Measurements from ENCODE around the gene TRIP12. TPM values are rescaled to one million over a fixed set of nuclear protein-coding genes. Genes with fewer than 3 reads are reported as not detected.
"Not testable (repeated sequence)": the region's sequence is repeated elsewhere in the genome, so short reads cannot be mapped to it uniquely, and the experiment has no call there.

The TRIP12 gene
- total and polyA plus RNA-seq, 2 of the 13 experiments (the other 11 are each of a cell fraction or from before 2014, with no cell fraction given) = 72.1 to 153 TPM

DNA sequence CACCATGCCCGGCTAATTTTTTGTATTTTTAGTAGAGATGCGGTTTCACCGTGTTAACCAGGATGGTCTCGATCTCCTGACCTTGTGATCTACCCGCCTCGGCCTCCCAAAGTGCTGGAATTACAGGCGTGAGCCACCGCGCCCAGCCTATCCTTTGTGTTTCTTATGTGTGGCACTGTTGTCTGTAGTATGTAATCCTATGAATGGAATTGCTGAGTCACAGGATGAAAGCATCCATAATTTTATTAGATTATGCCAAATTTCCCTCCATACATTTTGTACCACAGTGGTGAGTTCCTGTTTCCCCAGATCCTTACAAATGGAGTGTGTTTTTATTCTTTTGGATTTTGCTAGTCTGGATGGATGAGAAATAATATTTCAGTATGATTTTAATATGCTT, 41.8 kb upstream of the TRIP12 start:
- BruUV-seq (replicated peaks); POLR2A ChIA-PET; H3K79me2 ChIP-seq (ENCODE audit: insufficient read depth, low read length); CTCF ChIA-PET (ENCODE audit: low intra/inter-chr PET ratio, low total read pairs); H3K9ac ChIP-seq (ENCODE audit: insufficient read depth, low read depth, low read length); FAIRE-seq; H3K4me3 ChIP-seq (replicated peaks in 1 of 3; ENCODE audit: insufficient read depth in 1 of 3, low read depth in 2 of 3, low read length in 3 of 3); ATAC-seq; H3K9me3 ChIP-seq (ENCODE audit: low read length); H4K20me1 ChIP-seq (ENCODE audit: insufficient read depth, low read length); in situ Hi-C loops (cut with HindIII; ENCODE audit: extremely low pct_ligation_motif_present, low pct_unique_long_range_greater_than_20kb); H3K27ac ChIP-seq (ENCODE audit: extremely low read length, insufficient read depth, low read length); H3K4me2 ChIP-seq (ENCODE audit: low read depth, low read length); H3K27me3 ChIP-seq (ENCODE audit: control insufficient read depth in 1 of 2, insufficient read depth in 2 of 2, low read length in 2 of 2); H3K36me3 ChIP-seq (replicated peaks in 1 of 2; ENCODE audit: control insufficient read depth in 1 of 2, insufficient read depth in 2 of 2, low read length in 2 of 2); H2AFZ ChIP-seq (ENCODE audit: low read length); H3K4me1 ChIP-seq (ENCODE audit: insufficient read depth, low read length); intact Hi-C loops (cut with micrococcal nuclease; ENCODE audit: unreplicated experiment); DNase-seq (ENCODE audit: low spot score): not testable (repeated sequence)
- 0 out of 2 replicates have a peak, but pooled peaks have one; percentile 29 for TF ChIP-seq NFE2L2 (IDR thresholded peaks at IDR 0.05; ENCODE audit: low read length)
- WGBS (ENCODE audit: low lambda C conversion rate) = 93% methylated on average over 9 of the region's 9 CpGs

DNA sequence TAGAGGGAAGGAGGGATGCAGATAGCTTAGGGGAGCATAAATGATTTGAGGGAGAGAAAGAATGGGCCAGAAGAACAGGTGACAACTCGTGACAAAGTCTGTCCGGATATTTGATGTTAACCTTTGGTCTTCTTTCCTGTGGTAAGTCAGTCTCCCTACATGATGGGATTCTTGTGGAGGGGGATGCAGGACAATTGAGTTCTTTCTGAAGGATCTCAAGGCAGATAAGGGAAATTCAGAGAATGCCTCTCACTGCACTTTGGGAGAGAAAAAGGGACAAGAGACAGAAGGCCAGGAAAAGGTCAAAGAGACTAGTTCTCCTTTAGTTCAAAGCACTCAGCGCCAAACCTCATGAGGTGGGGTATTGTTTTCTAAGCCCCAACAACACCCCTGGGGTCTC, 34.7 kb upstream of the TRIP12 start:
- 40% methylated on average over 3 of the region's 3 CpGs for whole genome bisulfite sequencing (ENCODE audit: low lambda C conversion rate)
- ChIA-PET CTCF (ENCODE audit: low intra/inter-chr PET ratio, low total read pairs) (no interaction called here), POLR2A (no interaction called here)
- intact Hi-C loops (cut with micrococcal nuclease; ENCODE audit: unreplicated experiment) (no loop called here), in situ Hi-C loops (cut with HindIII; ENCODE audit: extremely low pct_ligation_motif_present, low pct_unique_long_range_greater_than_20kb) (no loop called here)
- peaks cover 11% of the 10 kb centered on the region for H3K4me1 ChIP-seq (ENCODE audit: insufficient read depth, low read length)
- H3K4me2 ChIP-seq (ENCODE audit: low read depth, low read length) = no peak overlapping the region
- no peak overlapping the region for H2AFZ ChIP-seq (ENCODE audit: low read length)
- no peaks in the 10 kb centered on the region for H3K36me3 ChIP-seq (replicated peaks in 1 of 2; ENCODE audit: control insufficient read depth in 1 of 2, insufficient read depth in 2 of 2, low read length in 2 of 2)
- no peaks in the 10 kb centered on the region for H4K20me1 ChIP-seq (ENCODE audit: insufficient read depth, low read length)
- no peak overlapping the region for H3K27ac ChIP-seq (ENCODE audit: extremely low read length, insufficient read depth, low read length)
- no peak for DNase-seq (ENCODE audit: low spot score)
- no peaks in the 10 kb centered on the region for H3K9me3 ChIP-seq (ENCODE audit: low read length)
- no peak for FAIRE-seq
- H3K79me2 ChIP-seq (ENCODE audit: insufficient read depth, low read length) = no peaks in the 10 kb centered on the region
- no TSS peak for BruUV-seq (replicated peaks)
- H3K9ac ChIP-seq (ENCODE audit: insufficient read depth, low read depth, low read length) = no peak overlapping the region
- no peaks in the 10 kb centered on the region for H3K27me3 ChIP-seq (ENCODE audit: control insufficient read depth in 1 of 2, insufficient read depth in 2 of 2, low read length in 2 of 2)
- H3K4me3 ChIP-seq (replicated peaks in 1 of 3; ENCODE audit: insufficient read depth in 1 of 3, low read depth in 2 of 3, low read length in 3 of 3) = no peak overlapping the region
- no peak for ATAC-seq
- no peak for TF ChIP-seq NFYC (CRISPR knock-in tag; IDR thresholded peaks at IDR 0.05)
- no peak for TF ChIP-seq MXI1 (IDR thresholded peaks at IDR 0.05; ENCODE audit: borderline replicate concordance, low read depth, low read length)
- TF ChIP-seq ZNF619 (CRISPR knock-in tag; IDR thresholded peaks at IDR 0.05) = no peak
- TF ChIP-seq DR1 (CRISPR knock-in tag; IDR thresholded peaks at IDR 0.05) = no peak
- no peak for TF ChIP-seq ZNF629 (CRISPR knock-in tag; conservative IDR thresholded peaks at IDR 0.05)
- TF ChIP-seq RBM22 (optimal IDR thresholded peaks at IDR 0.05; ENCODE audit: low read length) = no peak
- no peak for TF ChIP-seq YY1 (IDR thresholded peaks at IDR 0.05; ENCODE audit: insufficient read depth, insufficient replicate concordance, low read depth, low read length)
- TF ChIP-seq GATAD2A (CRISPR knock-in tag; IDR thresholded peaks at IDR 0.05) = no peak
- no peak for TF ChIP-seq ZNF501 (CRISPR knock-in tag; IDR thresholded peaks at IDR 0.05)
- TF ChIP-seq ZNF570 (CRISPR knock-in tag; IDR thresholded peaks at IDR 0.05; ENCODE audit: borderline replicate concordance) = no peak
- no peak for TF ChIP-seq NFATC3 (CRISPR knock-in tag; IDR thresholded peaks at IDR 0.05)
- TF ChIP-seq, protein P1, sequence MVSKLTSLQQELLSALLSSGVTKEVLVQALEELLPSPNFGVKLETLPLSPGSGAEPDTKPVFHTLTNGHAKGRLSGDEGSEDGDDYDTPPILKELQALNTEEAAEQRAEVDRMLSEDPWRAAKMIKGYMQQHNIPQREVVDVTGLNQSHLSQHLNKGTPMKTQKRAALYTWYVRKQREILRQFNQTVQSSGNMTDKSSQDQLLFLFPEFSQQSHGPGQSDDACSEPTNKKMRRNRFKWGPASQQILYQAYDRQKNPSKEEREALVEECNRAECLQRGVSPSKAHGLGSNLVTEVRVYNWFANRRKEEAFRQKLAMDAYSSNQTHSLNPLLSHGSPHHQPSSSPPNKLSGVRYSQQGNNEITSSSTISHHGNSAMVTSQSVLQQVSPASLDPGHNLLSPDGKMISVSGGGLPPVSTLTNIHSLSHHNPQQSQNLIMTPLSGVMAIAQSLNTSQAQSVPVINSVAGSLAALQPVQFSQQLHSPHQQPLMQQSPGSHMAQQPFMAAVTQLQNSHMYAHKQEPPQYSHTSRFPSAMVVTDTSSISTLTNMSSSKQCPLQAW (CRISPR knock-in tag; IDR thresholded peaks at IDR 0.05) = no peak
- no peak for TF ChIP-seq XRCC5 (optimal IDR thresholded peaks at IDR 0.05; ENCODE audit: low read length)
- TF ChIP-seq, protein P2, sequence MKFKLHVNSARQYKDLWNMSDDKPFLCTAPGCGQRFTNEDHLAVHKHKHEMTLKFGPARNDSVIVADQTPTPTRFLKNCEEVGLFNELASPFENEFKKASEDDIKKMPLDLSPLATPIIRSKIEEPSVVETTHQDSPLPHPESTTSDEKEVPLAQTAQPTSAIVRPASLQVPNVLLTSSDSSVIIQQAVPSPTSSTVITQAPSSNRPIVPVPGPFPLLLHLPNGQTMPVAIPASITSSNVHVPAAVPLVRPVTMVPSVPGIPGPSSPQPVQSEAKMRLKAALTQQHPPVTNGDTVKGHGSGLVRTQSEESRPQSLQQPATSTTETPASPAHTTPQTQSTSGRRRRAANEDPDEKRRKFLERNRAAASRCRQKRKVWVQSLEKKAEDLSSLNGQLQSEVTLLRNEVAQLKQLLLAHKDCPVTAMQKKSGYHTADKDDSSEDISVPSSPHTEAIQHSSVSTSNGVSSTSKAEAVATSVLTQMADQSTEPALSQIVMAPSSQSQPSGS (CRISPR knock-in tag; IDR thresholded peaks at IDR 0.05) = no peak
- TF ChIP-seq ELF4 (CRISPR knock-in tag; IDR thresholded peaks at IDR 0.05; ENCODE audit: borderline replicate concordance) = no peak
- TF ChIP-seq HIVEP1 (CRISPR knock-in tag; IDR thresholded peaks at IDR 0.05) = no peak
